HG03520 (cell line): Measurements from ENCODE around the gene IGSF21.

ENCODE experiments used
- ATAC-seq: cut with Tn5 transposase; IDR thresholded peaks from one replicate; pipeline ENCODE4 v1.9.1; 2021; ENCODE audit warnings: mild to moderate bottlenecking, moderate library complexity; ENCODE audit not compliant: unreplicated experiment

IGSF21 gene

DNA sequence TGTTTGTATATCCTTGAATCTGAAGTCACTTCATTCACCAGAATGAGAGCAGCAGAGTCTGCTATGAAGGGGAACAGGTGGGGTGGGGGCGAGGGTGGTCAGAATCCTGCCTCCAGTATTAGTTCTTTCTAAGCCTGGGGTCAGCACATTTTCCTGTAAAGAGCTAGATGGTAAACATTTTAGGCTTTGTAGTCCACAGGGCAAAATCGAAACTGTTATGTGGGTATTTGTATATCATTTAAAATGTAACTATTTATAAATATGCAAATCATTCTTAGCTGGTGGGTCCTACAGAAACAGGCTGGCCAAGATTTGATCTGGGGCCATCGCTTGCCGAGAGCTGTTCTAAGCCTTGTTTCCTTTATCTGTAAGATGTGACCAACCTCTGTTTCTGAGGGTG lies 96.0 kb downstream of the IGSF21 start:
- ATAC-seq = no peak

DNA sequence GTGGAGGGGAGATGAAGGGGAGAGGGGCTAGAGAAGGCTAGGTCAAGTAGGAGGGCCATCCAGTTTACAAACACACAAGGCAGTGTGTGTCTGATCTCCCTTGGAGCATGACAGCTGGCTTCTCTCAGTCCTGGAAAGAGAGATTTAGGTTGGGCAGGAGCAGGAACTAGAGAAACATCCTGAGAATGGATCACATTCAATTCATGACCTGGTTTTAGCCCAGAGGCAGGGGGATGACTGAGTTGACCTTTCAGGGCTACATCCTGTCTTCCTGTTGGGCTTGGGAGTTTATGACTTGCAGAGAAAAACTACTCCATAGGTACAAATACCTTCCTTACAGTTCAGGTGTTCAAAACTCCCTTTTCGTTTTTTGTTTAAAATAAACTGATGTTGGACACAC lies 97.0 kb downstream of the IGSF21 start:
- no peak for ATAC-seq

DNA sequence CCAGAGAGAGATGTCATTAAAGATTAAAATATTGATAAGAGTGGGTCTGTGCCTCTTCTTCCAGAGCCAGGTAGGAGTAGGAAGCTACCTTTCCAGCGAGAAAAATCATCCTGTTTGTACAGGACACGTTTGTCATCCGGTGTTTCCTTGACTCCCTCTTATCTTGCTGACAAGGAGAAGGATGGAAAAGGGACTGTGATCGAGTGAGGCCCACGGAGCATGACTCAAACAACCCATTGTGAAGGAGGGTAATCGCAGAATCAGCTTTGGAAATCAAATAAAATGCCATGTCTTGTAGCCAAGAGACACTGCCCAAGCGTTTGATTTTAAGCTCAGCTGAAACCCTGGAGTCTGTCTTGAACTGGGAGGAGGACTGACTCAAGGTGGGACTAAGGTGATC lies 97.7 kb downstream of the IGSF21 start:
- ATAC-seq = no peak

DNA sequence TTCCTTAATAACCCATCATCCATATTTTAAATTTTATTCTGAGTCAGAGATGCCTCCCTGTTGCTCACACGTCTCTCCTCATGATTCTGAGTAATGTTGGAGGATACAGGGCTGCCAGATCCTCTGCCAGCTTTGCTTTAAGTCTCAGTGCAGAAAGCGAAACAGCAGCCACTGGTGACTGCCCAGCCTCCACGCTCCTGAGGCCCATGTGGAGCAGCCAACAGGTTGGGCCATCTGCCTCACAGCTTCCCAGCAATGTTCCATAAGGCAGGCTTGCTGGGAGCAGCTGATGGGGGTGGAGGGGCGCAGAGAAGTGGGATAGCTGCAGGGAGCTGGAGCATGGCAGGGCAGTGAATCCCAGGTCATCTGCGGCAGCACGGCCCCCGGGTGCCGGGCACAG lies 104.2 kb downstream of the IGSF21 start:
- no peak for ATAC-seq

DNA sequence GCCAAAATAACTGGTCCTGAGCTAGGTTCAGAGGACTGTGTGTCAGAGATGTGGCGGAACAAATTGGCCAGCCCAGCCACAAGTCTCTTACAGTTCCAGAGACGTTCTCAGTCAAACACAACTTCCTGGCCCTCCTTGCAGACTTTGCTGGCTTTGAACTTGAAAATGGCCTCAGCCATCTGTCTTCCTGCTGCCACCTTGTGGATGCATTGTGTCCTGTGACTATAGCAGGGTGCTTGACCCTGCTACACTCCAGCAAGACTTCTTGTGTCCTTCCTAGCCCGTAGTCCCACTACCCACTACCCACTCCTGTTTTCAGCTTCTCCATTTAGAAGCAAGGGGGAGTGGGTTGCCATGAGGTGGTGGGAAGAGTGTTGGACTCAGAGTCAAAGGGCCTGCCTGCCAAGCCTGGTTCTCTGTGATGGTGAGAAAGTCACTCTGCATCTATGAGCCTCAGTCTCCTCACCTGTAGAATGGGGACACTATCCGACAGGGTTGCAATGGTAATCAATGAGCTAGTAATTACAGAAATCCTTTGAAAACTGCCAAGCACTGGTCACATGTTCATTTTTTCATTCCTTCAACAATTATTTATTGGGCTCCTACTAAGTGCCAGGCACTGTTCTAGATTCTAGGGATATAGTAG lies 109.9 kb downstream of the IGSF21 start:
- no peak for ATAC-seq

DNA sequence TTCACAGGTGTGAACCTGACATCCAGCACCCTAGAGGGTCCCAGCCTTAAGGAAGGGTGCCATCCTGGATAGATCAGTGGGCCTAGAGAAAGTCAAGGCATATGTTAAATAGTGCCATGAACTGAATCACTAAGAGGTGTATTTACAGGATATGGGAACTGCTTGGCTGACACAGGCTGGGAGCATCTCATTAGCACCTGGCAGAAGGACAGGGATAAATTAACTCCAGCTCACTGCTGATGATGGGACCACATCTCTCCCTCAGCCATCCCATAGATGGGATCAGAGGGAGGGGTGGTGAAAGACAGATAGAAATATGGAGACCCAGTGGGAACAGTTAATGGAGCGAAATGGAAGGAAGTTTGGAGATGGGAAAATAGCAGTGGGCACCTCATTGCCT lies 122.0 kb downstream of the IGSF21 start:
- ATAC-seq = no peak

DNA sequence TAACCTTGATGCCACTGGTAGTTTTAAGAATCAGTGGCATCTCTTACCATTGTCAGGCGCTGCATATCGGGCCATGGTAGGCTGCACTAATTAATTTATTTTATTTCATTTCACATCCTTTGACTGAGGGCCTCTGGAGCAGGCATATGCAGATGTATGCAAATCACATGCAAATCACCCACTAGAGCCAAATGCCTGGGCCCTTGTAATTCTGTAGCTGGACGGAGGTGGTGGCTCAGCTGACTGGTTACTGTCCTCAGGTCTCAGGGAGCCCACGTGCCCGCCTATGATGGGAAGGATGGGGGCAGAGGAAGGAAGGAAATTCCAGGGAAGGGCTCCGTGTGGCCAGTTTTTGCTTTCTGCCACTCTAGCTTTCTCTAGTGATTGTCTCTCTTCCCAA lies 122.7 kb downstream of the IGSF21 start:
- ATAC-seq = no peak

DNA sequence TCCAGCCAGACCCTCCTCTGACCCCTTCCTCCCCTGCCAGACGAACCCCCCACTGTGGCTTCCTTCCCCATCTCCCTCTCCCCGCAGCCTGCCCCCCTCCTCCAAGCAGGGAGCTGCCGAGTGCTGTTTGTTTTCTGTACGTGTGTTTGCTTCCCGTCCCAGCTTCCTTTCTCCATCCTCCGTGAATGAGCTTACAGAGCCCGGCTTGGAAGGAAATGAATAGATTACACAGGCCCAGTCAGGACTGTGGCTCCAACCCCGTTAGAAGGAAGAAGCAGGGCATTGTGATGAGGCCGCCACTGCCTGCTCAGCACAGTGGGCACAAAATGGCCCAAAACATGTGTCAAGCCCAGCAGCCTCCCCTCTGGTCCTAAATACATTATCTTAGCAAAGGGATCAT lies 123.2 kb downstream of the IGSF21 start:
- ATAC-seq = no peak

DNA sequence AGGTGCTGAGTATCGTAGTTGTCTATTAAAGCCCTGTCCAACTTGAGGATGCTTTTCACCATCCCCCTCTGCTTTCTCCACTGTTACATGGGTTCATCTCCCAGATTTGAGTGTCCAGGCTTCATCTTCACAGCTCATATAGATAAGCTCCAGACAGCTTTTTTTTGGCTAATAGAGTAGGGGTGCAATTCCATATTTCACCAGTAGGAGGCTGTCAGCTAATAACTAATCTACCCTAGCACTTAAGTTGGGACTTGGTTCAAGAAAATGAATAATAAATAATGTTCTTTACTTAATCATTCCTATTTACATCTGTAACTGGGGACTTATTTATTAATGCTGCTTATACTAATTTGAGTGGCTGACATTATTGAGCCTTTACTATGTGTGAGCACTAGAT lies 124.5 kb downstream of the IGSF21 start:
- ATAC-seq = no peak

DNA sequence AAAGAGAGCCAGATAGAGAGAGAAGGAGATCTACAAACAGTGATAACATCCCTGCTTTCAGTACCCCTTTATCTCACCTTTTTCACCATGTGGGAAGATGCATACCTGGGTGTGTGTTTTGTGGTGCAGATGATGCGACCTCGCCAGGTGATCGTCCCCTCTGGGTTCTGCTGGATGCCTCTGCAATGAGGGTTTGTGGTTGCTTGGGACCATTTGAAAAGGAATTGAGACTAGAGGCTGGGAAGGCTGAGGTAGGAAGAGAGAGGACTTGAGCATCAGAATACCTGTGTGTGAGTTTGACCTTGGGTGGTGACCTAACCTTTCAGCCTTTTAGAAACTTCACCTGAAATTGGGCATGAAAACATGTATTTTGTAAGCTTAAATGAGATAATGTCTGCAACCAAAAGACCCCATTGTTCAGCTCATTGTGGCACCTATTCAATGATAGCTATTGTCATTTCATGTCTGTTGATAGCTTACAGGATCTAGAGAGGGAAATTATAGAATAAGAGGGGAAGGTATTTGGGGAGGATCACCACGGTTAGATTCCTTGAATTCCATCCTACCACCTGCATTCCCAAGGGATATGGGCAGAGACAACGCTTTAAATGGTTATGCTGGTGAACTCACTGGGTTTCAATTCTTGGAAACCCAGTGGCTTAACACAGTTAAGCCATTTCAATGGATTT lies 125.7 kb downstream of the IGSF21 start:
- ATAC-seq = no peak

DNA sequence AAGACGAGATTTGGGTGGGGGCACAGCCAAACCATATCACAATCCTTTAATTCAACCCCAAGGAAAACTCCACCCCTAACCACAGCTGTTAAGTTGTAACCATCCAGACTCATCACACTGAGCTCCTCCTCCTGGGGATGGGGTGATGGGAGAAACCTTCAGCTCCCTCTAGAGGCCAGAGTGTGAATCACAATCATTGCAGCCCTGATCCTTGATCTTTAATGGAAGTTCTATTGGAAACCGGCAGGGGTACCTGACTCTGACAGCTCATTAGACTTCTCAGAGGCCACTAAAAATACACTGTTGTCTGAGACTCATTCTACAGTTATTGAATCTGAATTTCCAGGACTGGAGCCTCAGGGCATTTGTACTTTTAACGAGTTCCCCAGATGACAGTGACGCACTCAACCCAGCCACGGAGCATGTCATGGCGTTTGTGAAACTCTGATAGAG lies 127.2 kb downstream of the IGSF21 start:
- ATAC-seq = no peak

DNA sequence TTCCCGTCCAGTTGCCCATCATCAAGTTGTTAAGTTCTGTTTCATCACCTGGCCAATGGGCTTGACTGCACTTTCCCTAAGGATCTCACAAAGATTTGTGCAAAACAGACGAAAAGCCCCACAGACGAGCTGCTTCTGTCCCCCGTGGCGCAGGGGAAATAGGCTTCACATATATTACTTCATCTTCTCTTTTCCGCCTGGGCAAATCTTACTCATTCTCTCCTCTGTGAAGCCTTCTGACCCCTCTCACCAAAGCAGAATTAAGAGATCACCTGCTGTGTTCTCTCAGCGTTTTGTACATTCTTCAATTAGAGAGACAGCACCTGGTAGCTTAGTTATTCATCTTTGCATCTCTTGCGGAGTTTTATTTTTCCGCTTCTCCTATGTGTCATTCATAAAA lies 129.8 kb downstream of the IGSF21 start:
- ATAC-seq = no peak

DNA sequence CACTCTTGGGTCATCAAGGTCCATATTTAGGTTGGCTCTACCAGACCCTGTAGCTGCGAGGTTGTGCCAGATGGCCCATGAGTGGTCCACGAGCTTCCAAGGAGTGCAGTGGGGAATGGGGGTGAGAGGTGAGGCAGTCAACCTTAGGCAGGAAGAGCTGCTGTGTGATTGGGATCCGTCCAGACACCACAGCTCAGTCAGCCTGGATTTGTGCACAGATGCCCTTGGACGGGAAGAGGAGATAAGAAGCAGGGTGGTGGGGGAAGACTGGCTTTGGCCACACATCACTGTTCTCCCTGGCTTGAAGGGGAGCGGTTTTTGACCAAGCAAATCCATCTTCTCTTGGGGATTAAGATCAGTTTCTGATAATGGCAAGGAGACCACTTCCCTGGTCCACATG lies 130.6 kb downstream of the IGSF21 start:
- ATAC-seq = no peak

DNA sequence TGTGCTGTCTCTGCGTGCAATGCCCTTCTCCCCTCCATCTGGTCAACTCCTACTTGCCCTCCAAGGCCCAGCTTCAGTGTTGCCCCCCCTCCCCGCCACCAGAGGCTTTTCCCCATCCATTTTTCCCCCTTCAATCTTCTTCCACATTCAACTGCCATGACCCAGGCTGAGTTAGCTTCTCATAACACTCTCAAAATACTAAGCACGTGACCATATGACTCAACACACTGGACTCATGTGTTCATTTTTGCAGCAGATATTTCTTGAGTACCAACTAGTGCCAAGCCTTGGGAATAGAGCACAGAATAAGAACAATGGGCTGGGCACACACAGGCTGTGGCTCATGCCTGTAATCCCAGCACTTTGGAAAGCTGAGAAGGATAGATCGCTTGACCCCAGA lies 132.1 kb downstream of the IGSF21 start:
- no peak for ATAC-seq

DNA sequence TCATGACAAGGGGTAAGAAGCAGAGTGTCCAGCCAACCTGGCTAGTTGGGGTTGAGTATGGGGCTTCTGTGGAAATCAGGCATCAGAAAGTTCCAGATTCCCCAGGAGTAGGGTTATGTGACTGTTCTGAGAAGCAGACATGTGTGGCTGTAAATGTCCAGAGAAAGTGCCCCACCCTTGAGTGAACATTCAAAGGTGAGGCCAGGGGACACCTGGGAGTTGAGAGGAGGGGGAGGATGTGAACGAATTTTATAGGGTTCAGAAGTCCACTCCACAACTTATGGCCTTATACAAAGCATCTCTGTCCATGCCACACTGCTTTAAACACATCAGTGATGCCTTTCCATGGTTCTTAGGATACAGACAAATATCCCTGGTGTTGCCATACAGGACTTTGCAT lies 133.3 kb downstream of the IGSF21 start:
- no peak for ATAC-seq

DNA sequence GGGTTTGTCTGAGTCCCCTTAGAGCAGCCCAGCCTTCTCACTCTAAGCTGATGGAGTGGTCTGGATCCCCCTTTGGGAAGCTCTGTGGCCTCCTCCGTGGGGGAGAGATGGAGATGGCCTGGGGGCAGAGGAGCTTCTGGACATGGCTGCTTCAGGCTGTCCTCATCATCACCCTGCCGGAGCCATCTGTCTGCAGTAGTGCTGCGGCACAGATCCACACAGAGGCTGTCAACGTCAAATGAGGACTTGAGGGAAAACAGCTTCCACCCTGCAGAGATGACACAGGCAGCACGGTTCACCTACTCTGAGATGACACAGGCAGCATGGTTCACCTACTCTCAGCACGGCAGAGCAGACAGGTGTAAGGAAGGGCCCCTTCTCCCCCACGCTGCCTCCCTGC lies 134.3 kb downstream of the IGSF21 start:
- no peak for ATAC-seq

DNA sequence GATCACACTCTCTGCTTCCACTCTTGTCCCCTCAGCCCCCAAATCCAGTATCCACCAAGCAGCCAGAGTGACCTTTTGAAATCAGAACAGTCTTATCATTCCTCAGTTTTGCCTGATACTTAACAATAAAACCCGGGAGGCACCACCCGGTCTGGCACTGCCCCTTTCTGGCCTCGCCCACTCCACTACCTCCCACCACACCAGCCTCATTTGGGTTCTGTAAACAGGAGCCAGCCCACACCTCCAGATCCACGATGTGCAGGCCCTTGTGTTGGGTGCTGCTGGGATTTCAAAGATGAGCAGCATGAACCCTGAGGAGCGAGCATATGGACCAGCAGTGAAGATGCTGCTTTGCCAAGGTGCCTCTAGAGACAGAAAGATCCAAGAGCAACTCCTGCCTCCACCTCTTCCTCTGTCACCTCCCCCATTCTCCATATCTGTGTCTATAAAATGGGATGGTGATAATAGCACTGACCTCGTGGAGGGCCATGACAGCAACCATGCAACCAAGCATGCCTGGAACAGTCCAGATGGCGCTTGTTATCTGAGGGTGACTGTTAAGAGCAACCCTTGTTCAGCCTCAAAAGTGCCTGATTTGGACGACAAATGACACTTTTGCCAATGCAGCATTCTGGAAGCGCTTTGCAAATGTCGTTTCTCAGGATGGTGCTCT lies 136.0 kb downstream of the IGSF21 start:
- no peak for ATAC-seq

DNA sequence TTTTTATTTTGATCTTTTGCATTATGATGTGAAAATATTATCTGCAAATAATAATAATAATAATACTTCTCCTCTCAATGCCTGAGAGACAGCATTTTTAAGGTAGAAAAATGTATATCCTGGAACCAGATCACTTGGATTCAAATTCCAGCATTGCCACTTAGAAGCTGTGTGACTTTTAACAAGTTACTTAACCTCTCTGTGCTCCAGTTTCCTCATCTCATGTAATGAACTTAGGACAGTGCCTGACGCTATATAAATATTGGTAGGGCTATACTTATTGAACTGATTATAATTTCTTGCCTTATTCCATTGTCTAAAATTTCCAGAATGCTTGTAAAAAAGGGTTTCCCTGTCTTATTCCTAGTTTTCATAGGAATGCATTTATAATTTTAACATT lies 137.2 kb downstream of the IGSF21 start:
- no peak for ATAC-seq

DNA sequence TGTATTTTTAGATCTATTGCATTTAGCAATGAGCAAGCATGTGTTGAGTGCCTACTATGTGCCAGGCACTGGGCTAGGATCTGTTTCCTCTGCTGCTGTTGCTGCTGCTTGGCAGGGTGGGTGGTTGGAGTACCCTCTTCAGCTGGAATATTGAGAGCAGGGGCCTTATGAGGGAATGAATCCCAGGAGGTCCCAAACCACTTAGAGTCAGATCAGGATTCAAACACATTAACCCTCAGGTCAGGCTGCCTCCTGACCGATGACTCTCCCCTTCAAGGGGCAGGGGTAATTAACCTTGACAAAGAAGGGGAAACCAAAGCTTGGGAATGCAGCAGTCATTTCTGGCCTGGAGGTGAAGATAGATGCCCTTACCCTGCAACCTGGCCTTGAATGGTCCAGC lies 138.0 kb downstream of the IGSF21 start:
- ATAC-seq = no peak

DNA sequence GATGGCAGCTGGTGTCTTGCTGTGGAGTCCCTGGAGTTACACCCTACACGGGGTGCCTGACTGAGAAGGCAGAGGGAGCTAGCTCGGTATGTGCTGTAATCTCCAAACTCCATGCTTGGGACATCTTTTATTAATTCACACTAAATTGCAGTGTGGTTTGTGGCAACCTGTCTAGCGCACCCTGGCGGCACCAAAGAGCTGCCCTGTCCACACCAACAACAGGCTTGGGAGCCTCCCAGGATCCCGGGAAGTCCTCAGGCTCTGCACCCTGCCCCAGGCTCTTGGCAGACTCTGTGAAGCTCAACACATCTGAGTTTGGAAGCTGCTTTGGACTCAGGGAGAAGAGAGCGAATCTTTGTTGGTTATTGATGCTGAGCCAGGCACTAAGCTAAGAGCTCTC lies 138.9 kb downstream of the IGSF21 start:
- ATAC-seq = no peak

DNA sequence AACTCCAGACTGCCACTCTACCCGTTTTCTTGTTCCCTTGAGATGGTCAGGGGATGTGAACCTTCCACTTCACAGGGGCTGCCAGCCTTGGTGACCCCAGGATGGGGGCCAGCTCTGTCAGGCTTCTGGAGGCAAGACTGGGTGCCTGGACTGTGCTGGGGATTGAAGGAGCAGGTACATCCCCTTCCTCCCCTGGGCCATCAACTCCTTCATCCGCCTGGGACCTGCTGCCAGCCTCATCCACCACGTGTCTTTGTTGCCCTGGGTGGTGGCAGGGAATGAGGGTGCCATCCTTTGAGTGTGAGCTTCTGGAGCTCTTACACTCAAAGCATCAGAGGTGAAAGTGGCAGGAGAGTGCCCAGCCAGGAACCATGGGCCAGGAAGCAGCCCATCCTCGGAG lies 139.6 kb downstream of the IGSF21 start:
- no peak for ATAC-seq

DNA sequence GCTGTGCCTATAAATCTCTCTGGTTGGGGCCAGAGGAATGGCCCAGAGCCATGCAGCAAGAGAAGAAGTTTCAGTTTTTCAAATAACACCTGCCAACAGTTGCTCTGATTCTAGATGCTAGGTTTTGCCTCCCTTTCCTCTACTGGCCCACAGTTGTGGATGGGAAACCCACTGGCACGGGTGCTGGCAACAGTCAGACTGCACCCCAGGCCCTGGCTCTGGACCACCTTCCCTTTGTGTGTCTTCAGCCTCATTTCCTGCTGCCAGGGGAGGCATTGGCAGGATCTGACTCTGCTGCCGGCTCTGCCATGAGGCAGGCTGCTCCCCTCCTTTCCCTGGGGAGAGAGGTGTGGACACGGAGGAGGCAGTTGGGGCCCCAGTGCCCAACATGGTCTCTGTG lies 142.0 kb downstream of the IGSF21 start:
- ATAC-seq = no peak
